22Rv1 (cell line): ENCODE data around the gene LPIN3.

Experiments
- CTCF ChIP-seq: fragments of 450-650 bp; IDR thresholded peaks from 2 replicates; pipeline ENCODE4 v1.5.1; 2017; ENCODE audit warnings: mild to moderate bottlenecking
- ZFX ChIP-seq: fragments of 450-650 bp; IDR thresholded peaks from 2 replicates; pipeline ENCODE4 v1.6.1; 2017; ENCODE audit warnings: antibody characterized with exemption, borderline replicate concordance

GRCh38 chr20:41359541-41360011 lies 19.0 kb downstream of the LPIN3 start:
- no peak for TF ChIP-seq CTCF
- no peak for TF ChIP-seq ZFX
